Activated CD8-positive, alpha-beta memory T cell treated with anti-CD3 and anti-CD28 coated beads, Interleukin-2, amount 50 U/mL, for 4 hours (primary cell): ENCODE measurements around the gene PPP1R7.

Experiments
- DNase-seq: peaks from one replicate; pipeline ENCODE4 v3.0.0-alpha.2; 2020

PPP1R7 gene

DNA sequence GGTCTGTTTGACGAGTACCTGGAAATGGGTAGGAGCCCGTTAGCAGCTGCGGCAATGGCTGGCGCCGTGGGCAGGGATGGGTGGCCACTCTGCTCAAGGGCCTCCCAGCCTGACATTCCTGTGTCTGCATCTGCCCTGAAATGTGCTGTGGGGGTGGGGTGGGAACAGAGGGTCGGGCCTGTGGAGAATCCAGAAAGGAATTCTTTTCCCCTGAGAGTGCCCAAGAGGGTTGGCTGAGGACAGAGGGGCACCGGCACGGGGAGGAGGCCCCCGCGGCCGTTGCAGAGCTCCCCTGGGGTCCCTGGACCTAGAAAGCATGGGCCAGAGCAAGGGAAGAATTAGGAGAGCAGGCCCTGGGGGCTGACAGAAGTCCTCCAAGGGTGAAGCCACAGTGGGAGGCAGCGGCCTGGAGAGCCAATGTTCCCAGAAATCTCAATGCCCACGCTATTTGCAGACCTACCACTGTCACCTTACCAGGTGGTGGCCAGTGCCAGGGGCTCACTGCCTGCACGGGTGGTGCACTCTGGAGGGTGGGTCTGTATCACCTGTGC is 66.0 kb downstream of the PPP1R7 start:
- DNase-seq = no peak

- peak; percentile 30 for DNase-seq
Observed at GRCh38 chr2:241217320-241218031, 67.2 kb downstream of the PPP1R7 start.

DNA sequence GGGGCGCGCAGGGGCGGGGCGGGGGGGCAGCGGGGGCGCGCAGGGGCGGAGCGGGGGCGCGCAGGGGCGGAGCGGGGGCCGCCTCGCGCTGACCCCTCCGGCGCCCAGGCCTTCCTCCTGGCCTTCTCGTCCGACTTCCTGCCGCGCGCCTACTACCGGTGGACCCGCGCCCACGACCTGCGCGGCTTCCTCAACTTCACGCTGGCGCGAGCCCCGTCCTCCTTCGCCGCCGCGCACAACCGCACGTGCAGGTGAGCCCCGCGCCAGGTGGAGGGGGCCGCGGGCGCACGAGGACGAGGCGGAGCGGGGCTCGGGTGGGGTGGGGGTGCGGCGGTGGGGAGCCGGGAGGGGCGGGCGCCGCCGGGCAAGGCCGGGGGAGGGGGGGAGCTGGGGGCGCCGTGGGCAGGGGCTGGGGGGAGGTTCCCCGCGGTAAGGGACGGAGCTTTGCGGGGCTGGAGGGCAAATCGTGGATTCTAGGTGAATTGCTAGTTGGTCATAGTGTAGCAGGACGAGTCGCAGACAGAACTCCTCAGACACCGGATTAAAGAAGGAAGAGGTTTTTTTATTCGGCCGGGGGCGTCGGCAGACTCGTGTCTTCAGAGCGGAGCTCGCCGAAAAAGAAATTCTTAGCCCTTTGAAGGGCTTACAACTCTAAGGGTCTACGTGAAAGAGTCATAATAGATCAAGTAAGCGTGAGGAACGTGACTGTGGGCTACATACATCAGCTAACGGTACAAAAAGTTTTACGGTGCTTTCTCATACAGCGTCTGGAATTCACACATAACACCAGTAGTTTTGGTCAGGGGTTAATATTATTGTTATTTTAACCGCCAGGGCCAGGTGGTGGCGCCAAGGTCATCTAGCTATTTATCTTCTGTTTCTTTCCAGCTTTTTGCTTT is 68.1 kb downstream of the PPP1R7 start:
- peak; percentile 35 for DNase-seq

DNA sequence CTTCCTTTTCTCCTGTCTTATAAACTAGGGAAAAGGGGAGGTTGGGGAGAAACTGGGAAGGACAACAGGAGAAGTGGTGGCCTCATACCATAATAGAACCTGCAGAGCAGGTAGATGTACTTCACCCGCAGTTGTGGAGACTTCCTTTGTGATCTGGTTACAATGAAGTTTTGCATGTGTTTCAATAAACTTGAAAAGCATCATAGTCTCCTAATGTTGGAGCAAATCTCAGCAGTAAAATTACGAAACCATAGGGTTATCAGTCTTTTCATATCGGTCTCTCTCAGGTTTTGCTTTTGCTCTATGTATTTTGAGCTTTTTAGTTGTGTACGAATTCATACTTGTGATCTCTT is 68.7 kb downstream of the PPP1R7 start:
- DNase-seq = no peak

DNA sequence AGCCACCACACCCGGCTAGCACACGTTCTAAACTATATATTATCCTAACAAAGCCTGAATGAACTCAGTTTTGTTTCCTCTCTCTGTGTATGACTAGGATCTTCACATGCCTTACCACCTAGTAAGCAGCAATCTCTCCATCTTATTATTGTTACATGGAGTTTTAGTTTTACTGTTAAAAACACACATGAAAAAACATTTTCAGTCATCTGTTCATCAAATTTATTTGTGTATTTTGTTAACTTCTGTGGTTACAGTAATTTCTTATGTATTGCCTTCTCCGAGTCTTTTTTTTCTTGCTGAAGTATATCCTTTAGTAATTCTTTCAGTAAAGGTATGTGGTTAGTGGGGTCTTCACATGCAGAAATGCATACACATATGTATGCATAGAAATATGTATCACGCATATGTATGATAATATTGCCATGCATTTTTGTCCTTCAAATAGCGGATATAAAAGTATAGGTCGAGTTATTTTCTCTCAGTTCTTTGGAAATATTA is 69.6 kb downstream of the PPP1R7 start:
- no peak for DNase-seq

DNA sequence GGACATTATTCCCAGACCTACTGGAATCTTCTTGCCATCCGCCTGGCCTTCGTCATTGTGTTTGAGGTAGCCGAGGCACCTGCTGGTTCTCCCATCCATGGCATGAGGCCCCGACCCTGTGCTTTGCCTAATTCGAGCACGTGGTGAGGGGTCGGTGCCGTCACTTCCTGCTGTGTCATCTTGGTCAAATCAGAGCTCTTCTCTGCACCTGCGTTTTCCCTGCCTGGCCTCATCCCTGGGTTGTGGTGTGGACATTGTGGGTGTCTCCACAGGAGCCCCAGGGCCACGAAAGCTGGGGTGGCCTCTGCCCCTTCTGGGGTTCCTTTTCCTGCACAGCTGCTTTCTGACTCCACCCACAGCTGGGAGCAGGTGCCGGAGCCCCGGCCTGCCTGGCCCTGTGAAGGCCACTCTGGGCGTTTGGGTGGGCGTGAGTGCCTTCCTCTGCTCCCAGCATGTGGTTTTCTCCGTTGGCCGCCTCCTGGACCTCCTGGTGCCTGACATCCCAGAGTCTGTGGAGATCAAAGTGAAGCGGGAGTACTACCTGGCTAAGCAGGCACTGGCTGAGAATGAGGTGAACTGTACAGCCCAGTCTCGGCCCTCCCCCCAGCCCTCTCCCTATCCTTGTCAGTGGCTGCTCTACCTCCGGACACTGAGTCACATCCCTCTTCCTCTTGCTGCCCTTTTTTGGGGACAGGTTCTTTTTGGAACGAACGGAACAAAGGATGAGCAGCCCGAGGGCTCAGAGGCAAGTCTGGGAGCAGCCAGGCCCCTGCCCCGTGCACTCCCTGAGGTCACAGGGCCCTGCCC is 73.1 kb downstream of the PPP1R7 start:
- DNase-seq = no peak

DNA sequence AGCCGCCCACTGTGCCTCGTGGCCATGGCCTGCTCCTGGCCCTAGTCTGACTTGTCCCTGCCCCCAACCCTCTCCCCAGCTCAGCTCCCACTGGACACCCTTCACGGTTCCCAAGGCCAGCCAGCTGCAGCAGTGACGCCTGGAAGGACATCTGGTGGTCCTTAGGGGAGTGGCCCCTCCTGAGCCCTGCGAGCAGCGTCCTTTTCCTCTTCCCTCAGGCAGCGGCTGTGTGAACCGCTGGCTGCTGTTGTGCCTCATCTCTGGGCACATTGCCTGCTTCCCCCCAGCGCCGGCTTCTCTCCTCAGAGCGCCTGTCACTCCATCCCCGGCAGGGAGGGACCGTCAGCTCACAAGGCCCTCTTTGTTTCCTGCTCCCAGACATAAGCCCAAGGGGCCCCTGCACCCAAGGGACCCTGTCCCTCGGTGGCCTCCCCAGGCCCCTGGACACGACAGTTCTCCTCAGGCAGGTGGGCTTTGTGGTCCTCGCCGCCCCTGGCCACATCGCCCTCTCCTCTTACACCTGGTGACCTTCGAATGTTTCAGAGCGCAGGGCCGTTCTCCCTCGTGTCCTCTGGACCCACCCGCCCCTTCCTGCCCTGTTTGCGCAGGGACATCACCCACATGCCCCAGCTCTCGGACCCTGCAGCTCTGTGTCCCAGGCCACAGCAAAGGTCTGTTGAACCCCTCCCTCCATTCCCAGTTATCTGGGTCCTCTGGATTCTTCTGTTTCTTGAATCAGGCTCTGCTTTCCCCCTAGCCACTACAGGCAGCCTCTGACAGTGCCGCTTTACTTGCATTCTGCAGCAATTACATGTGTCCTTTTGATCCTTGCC is 74.0 kb downstream of the PPP1R7 start:
- DNase-seq = no peak

- DNase-seq = no peak
Observed at GRCh38 chr2:241224851-241225438, 74.7 kb downstream of the PPP1R7 start.

- no peak for DNase-seq
Observed at GRCh38 chr2:241225545-241225944, 75.3 kb downstream of the PPP1R7 start.

DNA sequence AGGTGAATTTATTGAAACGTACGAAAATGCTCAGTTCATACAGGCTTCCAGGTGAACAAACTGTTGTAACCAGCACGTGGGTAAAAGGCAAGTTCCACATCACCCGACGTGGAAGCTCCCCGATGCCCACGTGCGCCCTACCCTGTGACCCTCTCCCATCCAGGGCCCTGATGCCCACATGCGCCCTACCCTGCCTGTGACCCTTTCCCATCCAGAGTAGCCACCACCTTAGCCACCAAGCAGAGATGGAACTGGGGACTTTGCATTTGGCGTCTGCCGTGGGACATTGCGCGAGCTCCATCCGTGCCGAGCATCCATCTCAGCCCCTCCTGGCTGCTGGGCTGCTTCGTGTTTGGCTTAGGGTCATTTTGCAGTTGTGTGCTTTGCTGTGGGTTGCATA is 75.7 kb downstream of the PPP1R7 start:
- DNase-seq = no peak

DNA sequence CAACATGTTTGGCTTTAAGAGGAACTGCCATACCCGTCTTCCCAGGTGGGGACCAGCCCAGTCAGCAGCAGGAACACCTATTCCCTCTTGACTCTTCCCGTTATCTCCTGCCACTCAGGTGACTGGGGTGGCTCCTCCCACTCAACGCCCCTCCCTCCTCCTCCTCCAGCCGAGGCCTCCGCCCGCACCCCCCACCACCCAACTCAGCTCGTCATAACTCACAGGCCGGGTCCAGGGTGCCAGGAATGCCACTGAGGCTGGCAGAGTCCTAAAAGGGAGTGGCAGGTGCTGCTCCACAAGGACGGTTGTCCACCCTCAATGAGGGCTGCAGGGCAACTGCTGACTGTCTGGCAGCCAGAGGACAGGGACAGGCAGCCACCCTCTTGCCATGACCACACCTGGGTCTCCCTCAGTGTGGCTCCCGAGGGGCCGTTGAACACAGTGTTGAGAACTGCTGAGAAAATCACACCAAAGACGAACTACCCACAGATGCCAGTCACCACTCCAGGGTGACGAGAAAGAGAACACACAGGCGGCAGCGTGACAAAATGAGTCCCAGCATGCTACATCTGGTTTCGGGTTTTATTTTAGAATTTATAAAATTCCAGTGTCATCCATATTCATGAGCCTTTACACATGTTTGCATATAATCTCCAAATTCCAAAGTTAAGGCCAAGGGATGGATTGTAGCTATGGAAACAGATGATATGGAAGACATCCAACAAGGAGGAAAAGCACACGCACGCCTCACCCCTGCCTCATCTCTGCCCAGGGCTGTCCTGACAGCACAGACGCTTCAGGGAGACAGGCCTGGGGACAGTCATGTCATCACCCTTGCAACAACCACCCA is 76.7 kb downstream of the PPP1R7 start:
- DNase-seq = no peak

GRCh38 chr2:241227594-241227993 is 77.3 kb downstream of the PPP1R7 start:
- DNase-seq = no peak

DNA sequence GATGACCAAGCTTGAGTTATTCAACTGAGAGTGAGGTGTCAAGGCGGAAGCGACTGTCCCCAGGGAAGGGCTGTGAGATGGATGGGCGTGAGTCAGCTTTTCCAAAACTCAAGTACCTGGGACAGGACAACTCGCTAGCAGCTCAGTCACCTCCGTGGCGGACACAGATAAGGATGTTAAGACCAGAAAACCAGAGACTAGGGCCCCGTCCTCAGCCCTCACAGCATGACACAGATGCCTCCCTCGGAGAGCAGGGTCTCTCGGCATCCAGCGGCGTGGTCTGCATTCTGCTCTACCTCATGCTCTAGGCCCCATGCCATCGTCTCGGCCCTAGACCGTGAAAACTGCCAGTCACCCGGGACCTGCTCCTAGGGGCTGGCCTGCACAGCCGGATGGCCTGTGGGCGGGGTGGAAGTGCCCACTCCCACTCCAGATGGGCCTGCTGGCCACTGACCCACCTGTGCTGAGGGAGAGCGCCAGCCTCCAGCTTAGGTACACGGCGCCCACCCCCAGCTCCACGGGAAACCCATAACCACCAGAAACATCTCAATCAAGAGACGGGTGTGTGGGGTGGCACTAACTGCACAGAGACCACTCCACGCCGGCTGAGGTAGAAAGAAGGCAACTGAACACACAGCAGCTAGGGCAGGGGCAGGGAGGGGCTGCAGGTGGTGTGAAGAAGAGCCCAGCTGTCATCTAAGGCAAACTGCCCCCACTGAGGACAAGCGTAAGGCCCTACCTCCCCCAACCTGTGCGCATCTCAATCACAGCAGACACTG is 78.0 kb downstream of the PPP1R7 start:
- DNase-seq = no peak

- no peak for DNase-seq
Observed at GRCh38 chr2:241228860-241229516, 78.7 kb downstream of the PPP1R7 start.

DNA sequence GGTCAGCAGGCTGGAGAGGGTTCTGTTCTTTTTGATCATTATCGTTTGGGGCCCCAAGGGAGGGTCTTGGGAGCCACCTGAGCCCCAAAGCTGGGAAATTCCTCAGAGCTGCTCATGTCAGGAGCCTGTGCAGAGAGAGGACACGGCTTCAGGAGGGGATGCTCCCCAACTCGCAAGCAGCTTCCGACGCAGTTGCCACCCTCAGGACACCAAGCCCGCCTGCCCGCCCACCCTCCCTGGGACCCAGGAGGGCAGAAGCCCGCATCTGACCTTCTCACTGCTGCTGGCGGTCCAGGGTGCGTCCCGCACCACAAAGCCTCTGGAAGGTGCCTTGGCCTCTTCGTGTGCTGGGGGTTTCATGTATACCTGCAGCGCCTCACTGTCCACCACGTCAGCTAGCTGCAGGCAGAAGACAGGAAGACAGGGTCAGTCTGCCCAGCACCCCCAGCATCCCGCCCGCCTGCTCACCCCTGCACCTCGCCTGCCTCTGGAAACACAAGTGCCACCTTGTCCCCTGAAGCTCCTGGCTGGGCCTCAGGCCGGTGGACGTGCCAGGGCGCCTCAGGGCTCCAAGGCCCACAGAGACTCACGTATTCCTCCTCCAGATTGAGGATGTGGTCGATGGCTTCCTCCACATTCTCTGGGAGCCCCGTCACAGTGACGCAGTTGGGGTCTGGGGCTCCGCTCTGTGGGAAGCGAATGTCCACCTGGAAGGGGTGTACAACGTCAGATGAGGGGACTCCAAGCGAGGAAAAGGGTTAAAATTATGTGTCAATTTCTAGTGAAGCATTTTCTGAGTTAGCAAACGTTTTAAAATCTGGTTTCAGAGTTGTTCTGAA is 79.5 kb downstream of the PPP1R7 start:
- no peak for DNase-seq

- DNase-seq = no peak
Observed at GRCh38 chr2:241230435-241230834, 80.2 kb downstream of the PPP1R7 start.

- DNase-seq = no peak
Observed at GRCh38 chr2:241232736-241233575, 82.7 kb downstream of the PPP1R7 start.
